GM18520 (cell line): ENCODE data around the gene RHOXF1.
"Not testable (repeated sequence)": the region's sequence is repeated elsewhere in the genome, so short reads cannot be mapped to it uniquely, and the experiment has no call there.

Experiments used
- ATAC-seq: cut with Tn5 transposase; IDR thresholded peaks from one replicate; pipeline ENCODE4 v1.9.1; 2021; ENCODE audit not compliant: unreplicated experiment

RHOXF1 gene, protein sequence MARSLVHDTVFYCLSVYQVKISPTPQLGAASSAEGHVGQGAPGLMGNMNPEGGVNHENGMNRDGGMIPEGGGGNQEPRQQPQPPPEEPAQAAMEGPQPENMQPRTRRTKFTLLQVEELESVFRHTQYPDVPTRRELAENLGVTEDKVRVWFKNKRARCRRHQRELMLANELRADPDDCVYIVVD

DNA sequence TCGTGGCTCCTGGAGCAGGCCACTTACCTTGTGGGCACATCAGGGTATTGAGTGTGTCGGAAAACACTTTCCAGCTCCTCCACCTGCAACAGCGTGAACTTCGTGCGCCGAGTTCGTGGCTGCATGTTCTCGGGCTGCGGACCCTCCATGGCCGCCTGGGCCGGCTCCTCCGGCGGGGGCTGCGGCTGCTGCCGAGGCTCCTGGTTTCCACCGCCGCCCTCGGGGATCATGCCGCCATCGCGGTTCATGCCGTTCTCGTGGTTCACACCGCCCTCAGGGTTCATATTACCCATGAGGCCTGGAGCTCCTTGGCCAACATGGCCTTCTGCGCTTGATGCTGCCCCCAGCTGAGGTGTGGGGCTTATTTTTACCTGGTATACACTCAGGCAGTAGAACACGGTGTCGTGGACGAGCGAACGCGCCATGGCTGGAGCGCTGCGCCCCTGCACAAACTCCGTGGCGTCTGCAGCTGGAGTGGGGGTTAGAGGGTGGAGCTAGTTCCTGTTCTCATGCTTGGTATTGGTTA is at the start of gene RHOXF1:
TSS of gene RHOXF1 (minus strand) at position 476 of the 526 bp plus-strand sequence. CDS start at position 425, 51 bp downstream.
- ATAC-seq: no peak

DNA sequence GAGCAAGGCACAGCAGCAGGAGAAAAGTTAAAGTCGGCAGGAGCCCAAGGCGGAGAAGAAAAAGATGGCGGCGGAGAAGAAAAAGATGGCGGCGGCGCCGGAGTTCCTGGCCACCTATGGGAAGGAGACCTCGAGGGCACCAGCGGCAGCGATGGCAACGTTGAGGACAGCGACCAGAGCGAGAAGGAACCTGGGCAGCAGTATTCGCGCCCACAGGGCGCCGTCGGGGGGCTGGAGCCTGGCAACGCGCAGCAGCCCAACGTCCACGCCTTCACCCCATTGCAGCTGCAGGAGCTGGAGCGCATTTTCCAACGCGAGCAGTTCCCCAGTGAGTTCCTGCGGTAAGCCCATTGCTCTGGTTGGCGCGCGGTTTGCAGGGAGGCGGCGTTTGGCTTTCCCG is 43.4 kb upstream of the RHOXF1 start:
- not testable (repeated sequence) for ATAC-seq

DNA sequence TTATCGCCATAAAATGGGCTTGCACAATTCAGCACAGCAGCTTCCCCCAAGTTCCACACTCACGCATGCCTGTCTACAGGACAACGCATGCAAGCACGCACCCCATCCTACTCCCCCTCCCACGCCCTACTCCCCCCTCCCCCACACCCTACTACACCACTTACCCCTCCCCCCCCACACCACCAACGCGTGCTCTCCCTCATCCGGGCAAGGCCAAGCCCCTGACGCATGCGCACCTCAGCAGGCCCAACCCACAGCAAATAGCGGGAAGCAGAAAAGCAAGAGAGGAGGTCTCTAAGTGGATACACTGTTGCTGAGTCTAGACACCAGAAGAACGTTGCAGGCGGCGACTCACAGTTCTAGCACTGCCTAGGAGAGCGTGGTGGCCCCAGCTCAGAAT is 42.6 kb upstream of the RHOXF1 start, which contains the start of gene RHOXF2:
TSS of gene RHOXF2 (plus strand) at position 301 of the 400 bp plus-strand sequence. CDS start 138 bp downstream, outside the sequence.
- not testable (repeated sequence) for ATAC-seq

DNA sequence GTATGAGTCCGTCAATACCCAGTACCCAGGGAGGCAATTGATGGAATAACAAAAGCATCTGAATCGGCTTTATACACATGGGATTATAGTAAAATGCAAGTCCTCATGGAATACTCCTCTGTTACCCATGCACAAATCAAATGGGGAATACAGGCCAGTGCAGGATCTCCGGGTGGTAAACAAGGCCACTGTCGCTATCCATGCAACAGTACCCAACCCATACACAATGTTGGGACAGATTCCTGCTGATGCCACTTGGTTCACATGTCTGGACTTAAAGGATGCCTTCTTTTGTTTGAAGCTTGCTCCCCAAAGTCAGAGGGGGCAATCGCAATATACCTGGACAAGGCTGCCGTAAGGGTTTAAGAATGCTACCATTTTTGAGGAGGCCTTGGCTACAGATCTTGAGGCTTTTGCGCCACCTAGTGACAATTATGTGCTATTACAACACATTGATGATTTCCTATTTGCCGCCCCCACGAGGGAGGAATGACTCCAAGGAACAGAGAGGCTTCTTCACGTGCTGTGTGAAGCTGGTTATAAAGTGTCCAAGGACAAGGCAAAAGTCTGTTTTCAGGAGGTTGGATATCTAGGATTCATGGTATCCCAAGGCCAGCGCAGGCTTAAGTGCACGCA is 34.5 kb upstream of the RHOXF1 start:
- ATAC-seq: not testable (repeated sequence)

DNA sequence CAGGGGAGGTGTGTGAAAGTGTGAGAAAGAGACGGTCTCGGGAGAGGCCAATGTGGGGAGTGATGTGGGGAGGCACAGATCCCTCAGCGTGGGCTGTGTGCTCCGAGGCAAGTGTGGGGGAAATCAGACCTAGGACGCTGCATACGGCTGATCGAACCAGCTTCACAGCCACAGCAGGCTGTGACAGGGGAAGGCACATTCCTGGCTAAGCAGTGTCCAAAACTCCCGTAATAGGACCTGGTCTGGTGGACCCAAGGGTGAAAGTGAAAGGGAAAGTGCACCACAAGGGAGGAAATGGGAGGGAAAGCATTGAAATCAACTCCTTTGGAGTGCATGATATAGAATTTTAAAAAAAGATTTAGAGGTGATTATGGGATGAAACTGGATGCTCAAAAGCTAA is 31.8 kb upstream of the RHOXF1 start:
- no peak for ATAC-seq

DNA sequence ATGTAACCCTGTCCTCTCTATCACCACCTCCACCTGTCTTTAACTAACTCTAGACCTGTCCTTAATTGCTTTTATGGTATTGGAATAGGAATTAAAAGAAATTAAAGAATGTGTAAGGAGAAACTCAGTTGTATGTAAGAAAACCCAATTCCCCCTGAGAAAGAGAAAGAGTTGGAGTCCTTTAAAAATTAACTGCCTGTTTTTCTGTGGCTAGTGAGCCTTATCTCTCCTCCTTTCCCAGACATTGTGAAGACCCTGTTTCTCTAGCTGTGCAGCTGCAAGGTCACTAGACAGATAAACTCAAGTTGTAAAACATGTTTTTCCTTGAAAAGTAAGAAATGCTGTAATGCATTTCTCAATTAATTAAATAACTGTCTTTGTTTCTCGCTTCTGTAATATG is 30.6 kb upstream of the RHOXF1 start:
- not testable (repeated sequence) for ATAC-seq

DNA sequence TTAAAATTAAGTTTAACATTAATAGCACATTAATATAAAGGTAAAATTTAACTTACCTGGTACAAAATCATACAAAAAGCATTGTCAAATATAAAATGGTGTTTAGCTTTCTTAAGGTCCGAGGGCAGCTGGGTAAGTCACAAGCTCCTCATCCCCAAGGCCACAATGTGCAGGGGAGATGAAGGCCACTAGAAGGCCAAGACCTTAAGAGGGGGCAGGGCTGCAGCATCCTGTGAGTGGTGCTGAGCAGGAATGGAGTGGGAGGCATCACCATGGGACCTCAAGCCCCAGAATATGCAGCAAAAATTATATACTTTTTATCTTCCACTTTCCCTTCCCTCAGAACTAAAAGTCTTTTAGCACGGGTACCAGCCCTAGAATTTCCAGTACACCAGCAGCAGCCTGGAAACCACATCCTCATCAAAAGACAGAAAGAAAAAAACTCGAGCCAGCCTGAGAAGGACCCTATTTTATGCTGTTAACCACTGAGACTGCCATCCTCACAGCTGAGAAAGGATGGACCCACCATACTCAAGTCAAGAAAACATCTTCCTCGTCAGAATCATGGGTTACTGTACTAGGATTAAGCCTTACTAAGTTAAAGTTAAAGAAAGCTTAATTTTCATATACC is 29.7 kb upstream of the RHOXF1 start:
- no peak for ATAC-seq

DNA sequence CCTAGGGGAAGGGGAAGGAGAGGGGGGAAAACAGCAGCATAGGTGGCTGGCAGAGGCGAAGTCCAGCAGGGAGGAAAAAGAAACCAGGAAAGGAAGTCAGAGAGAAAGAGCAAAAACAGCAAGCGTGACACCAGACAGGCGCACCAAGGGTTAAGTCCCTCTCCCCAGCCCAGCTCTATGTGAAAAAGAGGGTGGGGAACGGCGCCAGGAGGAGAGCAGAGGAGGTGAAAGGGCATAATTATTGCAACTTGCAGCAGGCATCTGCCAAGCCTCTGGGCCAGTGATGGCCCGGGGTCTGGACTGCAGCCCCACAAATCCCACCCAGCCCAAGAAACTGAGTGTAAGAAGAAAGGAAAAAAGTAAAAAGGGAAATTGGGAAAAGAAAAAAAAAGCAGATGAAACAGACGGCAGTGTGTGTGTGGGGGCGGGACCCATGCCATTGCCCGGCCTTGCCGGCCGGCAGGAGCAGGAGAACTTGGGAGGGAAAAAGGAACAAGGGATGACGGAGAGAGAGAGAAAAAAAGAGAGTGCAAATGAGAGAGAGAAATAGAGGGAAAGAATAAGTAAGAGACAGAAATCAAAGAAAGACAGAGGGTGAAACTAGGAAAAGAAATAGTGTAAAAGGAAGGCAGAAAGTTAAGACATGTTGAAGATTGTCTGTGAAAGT is 28.6 kb upstream of the RHOXF1 start:
- no peak for ATAC-seq

DNA sequence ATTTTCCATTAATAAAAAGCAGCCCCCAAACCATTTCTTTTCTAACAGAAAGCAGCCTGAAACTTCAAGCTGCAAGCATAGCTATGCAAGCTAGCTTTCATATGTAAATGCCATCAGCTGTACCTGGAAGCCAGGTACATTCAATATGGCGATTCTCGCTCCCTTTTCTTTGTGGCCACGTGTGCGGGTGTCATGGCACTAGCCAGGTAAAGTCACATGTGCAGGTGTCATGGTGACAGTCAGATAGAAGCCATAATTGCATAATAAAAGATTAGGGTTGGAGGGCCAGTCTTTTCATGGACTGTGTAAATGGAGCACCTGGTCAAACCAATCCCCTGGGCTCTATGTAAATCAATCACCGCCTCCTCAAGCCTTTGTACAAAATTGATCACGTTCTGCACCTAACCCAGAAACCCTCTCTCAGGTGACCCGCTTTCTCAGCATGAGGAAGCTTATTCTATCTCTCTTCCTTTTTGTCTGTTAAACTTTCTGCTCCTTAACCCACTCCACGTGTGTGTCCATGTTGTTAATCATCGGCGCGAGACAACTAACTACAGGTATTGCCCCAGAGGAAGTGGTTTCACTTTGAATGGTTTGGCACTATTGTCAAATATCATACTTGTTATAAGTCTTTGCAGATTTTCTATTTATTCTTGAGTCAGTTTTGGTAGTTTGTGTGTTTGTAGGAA is 24.7 kb upstream of the RHOXF1 start:
- ATAC-seq: no peak

DNA sequence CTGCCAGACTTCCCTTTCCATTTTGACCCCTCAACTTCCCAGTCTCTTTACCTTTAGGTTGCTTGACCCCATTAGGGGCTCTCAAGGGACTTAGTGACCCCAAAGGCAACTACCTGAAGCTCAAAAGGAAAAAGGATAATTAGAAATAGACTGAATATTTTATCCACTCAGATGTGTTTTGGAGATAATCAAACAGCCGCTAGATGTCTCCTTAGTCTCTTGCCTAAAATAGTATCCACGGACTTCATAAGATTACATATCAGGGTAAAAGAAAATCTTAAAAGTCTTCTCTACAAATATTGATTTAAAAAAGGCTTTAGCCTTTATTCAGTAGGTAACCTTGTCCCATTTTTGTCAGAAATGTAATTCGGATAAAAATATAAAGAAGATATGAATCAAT is 21.7 kb upstream of the RHOXF1 start:
- ATAC-seq: no peak

DNA sequence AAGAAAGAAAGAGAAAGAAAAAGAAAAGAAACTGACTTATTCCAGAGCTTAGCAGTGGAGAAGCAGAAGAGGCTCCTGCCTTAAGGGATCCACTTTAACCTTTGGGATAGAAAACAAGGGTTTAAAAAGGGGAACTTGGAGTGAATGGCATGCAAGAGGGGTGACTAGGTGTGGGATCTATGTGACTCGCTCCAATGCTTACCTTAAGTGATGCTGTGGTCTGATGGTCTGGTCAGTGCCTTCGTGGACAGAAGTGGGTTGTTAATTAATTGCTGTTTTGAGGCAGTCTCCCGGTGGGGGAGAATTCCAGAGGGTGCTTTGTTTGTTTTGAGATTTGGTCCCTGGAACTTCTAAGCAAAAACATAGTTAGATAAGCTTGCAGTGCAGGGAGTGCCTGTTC is 21.1 kb upstream of the RHOXF1 start:
- no peak for ATAC-seq

DNA sequence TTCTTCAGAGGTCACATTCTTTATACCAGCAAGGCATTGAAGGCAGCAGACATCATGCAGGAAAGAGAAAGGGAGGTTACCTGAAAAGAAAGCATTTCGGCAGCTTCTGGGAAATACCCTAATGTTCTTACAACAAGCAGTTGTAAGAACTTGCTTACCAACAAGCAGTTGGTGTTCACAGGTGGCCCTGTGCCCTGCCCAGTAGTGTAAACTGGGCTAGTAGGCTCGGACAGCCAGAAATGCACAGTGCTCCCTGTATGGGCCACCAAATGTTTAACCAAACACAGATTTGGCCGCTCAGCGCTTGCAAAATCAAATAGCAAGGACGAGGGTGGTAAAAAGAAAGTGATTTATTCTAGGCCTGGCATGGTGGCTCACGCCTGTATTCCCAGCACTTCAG is 20.4 kb upstream of the RHOXF1 start:
- ATAC-seq: no peak

DNA sequence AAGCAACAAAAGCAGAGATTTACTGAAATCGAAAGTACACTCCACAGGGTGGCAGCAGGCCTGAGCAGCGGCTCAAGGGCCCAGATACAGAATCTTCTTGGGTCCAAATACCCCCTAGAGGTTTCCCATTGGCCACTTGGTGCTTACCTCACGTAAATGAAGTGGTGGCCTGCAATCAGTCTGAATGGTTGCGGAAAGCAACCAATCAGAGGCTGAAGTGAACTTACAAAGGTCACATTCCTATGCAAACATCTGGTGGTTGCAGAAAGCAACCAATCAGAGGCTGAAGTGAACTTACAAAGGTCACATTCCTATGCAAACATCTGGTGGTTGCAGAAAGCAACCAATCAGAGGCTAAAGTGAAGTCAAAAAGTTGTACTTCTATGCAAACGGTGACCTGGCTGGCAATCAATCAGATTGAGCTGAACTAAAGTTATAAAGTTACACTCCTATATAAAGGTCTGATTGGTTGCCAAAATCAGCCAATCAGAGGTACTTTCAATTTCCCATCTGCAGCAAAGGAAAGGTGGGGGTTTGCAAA is 12.7 kb upstream of the RHOXF1 start:
- ATAC-seq: not testable (repeated sequence)

DNA sequence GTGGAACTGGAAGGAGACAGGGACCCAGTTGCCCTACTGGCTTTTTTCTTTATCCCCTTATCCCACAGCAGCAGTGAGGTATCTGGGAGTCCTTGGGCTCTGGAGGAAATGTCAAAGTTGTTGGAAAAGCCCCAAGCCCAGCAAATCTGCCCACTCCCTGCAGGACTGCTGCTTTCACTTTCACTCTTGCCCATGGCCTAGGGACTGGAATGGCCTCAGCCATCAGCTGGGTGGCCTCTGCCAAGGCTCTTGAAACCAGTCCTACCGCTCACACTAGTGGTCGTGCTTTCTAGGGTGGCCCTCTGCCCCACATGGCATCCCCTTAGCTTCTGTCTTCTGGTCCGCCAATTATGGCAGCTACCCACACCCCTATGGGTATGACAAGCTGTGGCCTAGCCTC is 9.7 kb upstream of the RHOXF1 start:
- no peak for ATAC-seq

DNA sequence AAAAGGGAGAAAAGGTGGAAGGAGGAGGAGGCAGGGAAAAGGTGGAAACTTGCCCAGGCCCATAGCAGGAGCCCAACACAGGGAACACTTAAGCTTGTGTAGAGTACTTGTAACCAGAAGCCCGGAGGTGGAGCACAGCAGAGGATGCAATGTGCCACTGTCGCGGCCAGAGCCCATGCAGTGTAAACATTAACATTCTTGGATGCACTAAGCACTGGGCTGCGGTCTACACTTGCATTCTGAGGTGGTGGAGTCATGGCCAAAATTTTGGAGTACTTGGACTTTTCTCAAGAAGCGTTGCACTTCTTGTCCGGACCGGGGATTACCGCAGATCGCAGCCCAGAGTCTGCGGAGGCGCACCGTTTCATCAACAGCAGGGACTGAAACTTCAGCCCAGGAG is 4.5 kb upstream of the RHOXF1 start:
- no peak for ATAC-seq

DNA sequence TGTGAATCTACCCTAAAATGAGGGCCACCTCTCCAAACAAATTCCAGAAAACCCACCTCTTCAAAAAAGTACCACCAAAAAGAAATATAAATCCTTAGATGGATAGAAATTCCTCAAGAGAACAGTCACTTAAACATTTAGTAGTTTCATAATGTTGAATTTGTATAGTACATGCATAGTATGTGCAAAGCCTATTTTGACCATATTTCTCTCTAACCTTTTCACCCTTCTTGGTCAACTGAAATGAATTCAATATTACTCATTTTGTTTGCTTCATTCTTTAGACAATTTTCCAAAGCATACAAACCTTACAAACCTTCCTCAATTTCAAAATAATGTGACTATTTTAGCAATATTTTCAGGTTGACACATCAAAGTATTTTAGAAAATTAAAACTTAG is 4.1 kb downstream of the RHOXF1 start:
- no peak for ATAC-seq

DNA sequence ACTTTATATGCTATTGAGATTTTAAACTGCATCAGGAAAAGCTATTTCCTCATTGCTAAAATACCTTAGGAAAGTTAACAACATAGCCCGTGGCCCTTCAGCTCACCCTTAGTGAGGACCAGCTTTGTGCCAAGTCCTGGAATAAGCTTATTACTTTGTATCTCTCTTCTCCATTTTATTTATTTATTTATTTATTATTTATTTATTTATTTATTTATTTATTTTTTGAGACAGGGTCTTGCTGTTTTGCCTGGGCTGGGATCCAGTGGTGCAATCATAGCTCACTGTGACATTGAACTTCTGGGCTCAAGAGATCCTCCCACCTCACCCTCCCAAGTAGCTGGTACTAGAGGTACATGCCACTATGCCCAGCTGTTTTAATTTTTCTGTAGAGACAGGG is 6.3 kb downstream of the RHOXF1 start:
- ATAC-seq: no peak

DNA sequence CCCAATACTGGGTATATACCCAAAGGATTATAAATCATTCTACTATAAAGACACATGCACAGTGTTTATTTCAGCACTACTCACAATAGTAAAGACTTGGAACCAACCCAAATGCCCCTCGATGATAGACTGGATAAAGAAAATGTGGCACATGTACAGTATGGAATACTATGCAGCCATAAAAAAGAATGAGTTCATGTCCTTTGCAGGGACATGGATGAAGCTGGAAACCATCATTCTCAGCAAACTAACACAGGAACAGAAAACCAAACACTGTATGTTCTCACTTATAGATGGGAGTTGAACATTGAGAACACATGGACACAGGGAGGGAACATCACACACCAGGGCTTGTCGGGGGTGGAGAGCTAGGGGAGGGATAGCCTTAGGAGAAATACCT is 11.0 kb downstream of the RHOXF1 start:
- ATAC-seq: not testable (repeated sequence)

DNA sequence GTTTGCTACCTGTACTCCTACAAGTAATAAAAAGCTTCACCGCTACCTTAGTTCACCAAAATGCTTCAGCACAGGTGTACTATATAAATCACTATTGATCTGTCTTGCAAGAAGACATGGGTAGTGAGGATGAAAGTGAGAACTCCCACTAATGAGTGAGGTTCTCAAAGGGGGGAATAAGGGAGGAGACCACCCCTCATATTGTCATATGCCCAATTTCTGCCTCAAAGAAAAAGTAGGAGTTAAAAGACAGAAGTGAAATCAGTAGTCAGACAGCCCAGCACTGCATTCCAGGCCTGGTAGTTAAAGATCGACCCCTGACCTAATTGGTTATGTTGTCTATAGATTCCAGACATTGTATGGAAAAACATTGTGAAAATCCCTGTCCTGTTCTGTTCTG is 14.7 kb downstream of the RHOXF1 start:
- ATAC-seq: not testable (repeated sequence)

DNA sequence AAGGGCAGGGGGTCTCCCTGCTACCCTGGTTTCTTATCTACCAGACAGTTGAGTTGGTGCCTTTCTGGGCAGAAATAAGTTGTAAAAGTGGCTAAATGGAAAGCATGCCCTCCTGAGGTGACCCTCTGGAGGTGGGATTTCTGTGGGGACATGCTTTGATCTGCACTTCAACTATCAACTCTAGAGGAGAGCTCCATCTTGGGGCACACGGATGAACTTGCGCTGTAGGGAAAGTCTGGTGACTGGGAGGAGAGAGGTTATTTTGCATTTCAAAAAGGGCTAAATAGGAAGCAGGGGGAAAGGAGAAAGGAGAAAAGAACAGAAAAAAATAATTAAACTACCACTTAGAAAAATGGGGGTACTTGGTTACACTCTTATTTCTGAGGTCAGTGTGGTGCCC is 25.5 kb downstream of the RHOXF1 start:
- no peak for ATAC-seq
